IMR-90 (cell line): ENCODE data around the gene GABBR2. TPM values are rescaled to one million over a fixed set of nuclear protein-coding genes. Genes with fewer than 3 reads are reported as not detected.
"Not testable (repeated sequence)": the region's sequence is repeated elsewhere in the genome, so short reads cannot be mapped to it uniquely, and the experiment has no call there.

Source experiments
- ATAC-seq: fragments of 200-7000 bp; cut with Tn5 transposase; 2 replicates; pipeline ENCODE4 v1.9.1; 2020; ENCODE audit warnings: low read depth, mild to moderate bottlenecking, moderate library complexity
- BruUV-seq: library from RNA; stranded (reverse); fragments of 400-500 nt; replicated peaks from 2 replicates; lab custom pipeline; 2021; lab: Mats Ljungman, UMichigan
- CTCF ChIA-PET: fragments of 300-600 bp; formaldehyde crosslinking; extraction: SDS; loops from one replicate; lab custom pipeline; 2021; ENCODE audit warnings: antibody characterized with exemption; lab: Yijun Ruan, JAX
- POLR2A ChIA-PET: fragments of 300-600 bp; sonication (Branson Sonifier 250); formaldehyde crosslinking; loops from one replicate; lab custom pipeline; 2022; ENCODE audit warnings: antibody characterized with exemption; ENCODE audit not compliant: unreplicated experiment; lab: Charles Lee
- DNase-seq: peaks from one replicate; pipeline ENCODE4 v3.0.0; 2013
- H2AFZ ChIP-seq: replicated peaks from 2 replicates; pipeline ENCODE3; 2013; ENCODE audit warnings: low read length, mild to moderate bottlenecking; ENCODE audit not compliant: poor library complexity
- H2AK5ac ChIP-seq: 2 replicates; pipeline ENCODE4 v1.6.1; 2013; ENCODE audit warnings: low read depth, low read length, inconsistent platforms
- H2AK9ac ChIP-seq: replicated peaks from 2 replicates; pipeline ENCODE3; 2013; ENCODE audit warnings: mild to moderate bottlenecking, low read depth, low read length, moderate library complexity; ENCODE audit not compliant: poor library complexity
- H2BK120ac ChIP-seq: 2 replicates; pipeline ENCODE4 v1.6.1; 2013; ENCODE audit warnings: low read depth, low read length, inconsistent platforms
- H2BK15ac ChIP-seq: 3 replicates; pipeline ENCODE4 v1.6.1; 2013; ENCODE audit warnings: low read depth, low read length, inconsistent platforms
- H2BK20ac ChIP-seq: 2 replicates; pipeline ENCODE4 v1.6.1; 2013; ENCODE audit warnings: low read depth, mild to moderate bottlenecking, inconsistent platforms, low read length, moderate library complexity
- H2BK5ac ChIP-seq: 2 replicates; pipeline ENCODE4 v1.6.1; 2013; ENCODE audit warnings: mild to moderate bottlenecking, low read depth, low read length, inconsistent platforms; ENCODE audit not compliant: poor library complexity, severe bottlenecking
- H3K14ac ChIP-seq: replicated peaks from 2 replicates; pipeline ENCODE4 v1.6.1; 2013; ENCODE audit warnings: low read depth, low read length, inconsistent platforms
- H3K18ac ChIP-seq: 2 replicates; pipeline ENCODE4 v1.6.1; 2013; ENCODE audit warnings: low read depth, low read length, control low read depth
- H3K23ac ChIP-seq: 2 replicates; pipeline ENCODE4 v1.6.1; 2013; ENCODE audit warnings: low read depth, low read length, inconsistent platforms
- H3K27ac ChIP-seq: 2 replicates; pipeline ENCODE4 v1.5.1; 2013; ENCODE audit warnings: mild to moderate bottlenecking, control low read depth, low read length; ENCODE audit not compliant: insufficient read depth
- H3K27me3 ChIP-seq: 2 replicates; pipeline ENCODE4 v1.6.1; 2013; ENCODE audit warnings: low read length; ENCODE audit not compliant: control insufficient read depth, insufficient read depth
- H3K36me3 ChIP-seq: 2 replicates; pipeline ENCODE4 v1.6.1; 2013; ENCODE audit warnings: low read length, mixed read lengths; ENCODE audit not compliant: control insufficient read depth, insufficient read depth
- H3K4ac ChIP-seq: 2 replicates; pipeline ENCODE4 v1.6.1; 2013; ENCODE audit warnings: low read depth, low read length, inconsistent platforms
- H3K4me1 ChIP-seq: 2 replicates; pipeline ENCODE4 v1.6.1; 2013; ENCODE audit warnings: low read length, mixed read lengths; ENCODE audit not compliant: control insufficient read depth, insufficient read depth
- H3K4me2 ChIP-seq: 2 replicates; pipeline ENCODE4 v1.6.1; 2013; ENCODE audit warnings: low read depth, mild to moderate bottlenecking, control low read depth, low read length, moderate library complexity
- H3K4me3 ChIP-seq: 2 replicates; pipeline ENCODE4 v1.5.1; 2013; ENCODE audit warnings: low read depth, mild to moderate bottlenecking, control low read depth, low read length, moderate library complexity; ENCODE audit not compliant: insufficient read depth
- H3K56ac ChIP-seq: 2 replicates; pipeline ENCODE4 v1.6.1; 2013; ENCODE audit warnings: low read length, inconsistent platforms; ENCODE audit not compliant: insufficient read depth; ENCODE audit errors: extremely low read depth
- H3K79me1 ChIP-seq, 2 experiments: 2 replicates each; pipeline ENCODE4 v1.6.1; 2013; ENCODE audit warnings: low read length in 2 of 2, inconsistent platforms in 1 of 2, low read depth in 1 of 2
- H3K9ac ChIP-seq: 2 replicates; pipeline ENCODE4 v1.6.1; 2013; ENCODE audit warnings: low read depth, low read length, control low read depth
- H3K9me1 ChIP-seq: 2 replicates; pipeline ENCODE4 v1.6.1; 2013; ENCODE audit warnings: low read length, inconsistent platforms; ENCODE audit not compliant: insufficient read depth
- H3K9me3 ChIP-seq: 2 replicates; pipeline ENCODE4 v1.6.1; 2013; ENCODE audit warnings: low read length; ENCODE audit not compliant: control insufficient read depth, insufficient read depth
- H4K20me1 ChIP-seq: 2 replicates; pipeline ENCODE4 v1.6.1; 2013; ENCODE audit warnings: low read length, inconsistent platforms; ENCODE audit not compliant: insufficient read depth
- H4K5ac ChIP-seq: 2 replicates; pipeline ENCODE4 v1.6.1; 2013; ENCODE audit warnings: mild to moderate bottlenecking, low read depth, low read length, control low read depth
- H4K8ac ChIP-seq, 2 experiments: 2 replicates each; pipeline ENCODE4 v1.6.1; 2013; ENCODE audit warnings: low read depth in 2 of 2, low read length in 2 of 2, control low read depth in 1 of 2, inconsistent platforms in 1 of 2
- H4K91ac ChIP-seq: 2 replicates; pipeline ENCODE4 v1.6.1; 2013; ENCODE audit warnings: low read depth, low read length, inconsistent platforms; ENCODE audit not compliant: insufficient read depth
- ELK1 ChIP-seq: fragments of 150-350 bp; IDR thresholded peaks from 2 replicates; pipeline ENCODE4 v1.6.1; 2016; ENCODE audit warnings: low read depth, mild to moderate bottlenecking, low read length, moderate library complexity, borderline replicate concordance
- MXI1 ChIP-seq: IDR thresholded peaks from 2 replicates; pipeline ENCODE4 v1.6.1; 2012; ENCODE audit warnings: low read depth, mild to moderate bottlenecking, low read length, moderate library complexity, borderline replicate concordance
- NFE2L2 ChIP-seq: fragments of 150-350 bp; IDR thresholded peaks from 2 replicates; pipeline ENCODE4 v1.6.1; 2016; ENCODE audit warnings: low read depth, mild to moderate bottlenecking, low read length
- RAD21 ChIP-seq: IDR thresholded peaks from 2 replicates; pipeline ENCODE4 v1.6.1; 2012; ENCODE audit warnings: low read length, improper control_type of control experiment
- WGBS, 2 experiments: methylation state at CpG; one replicate each; pipeline versions ENCODE4 v1.1.5 to v1.1.7; 2013; ENCODE audit warnings: missing lambda C conversion rate in 2 of 2; ENCODE audit not compliant: insufficient read length in 1 of 2; ENCODE audit errors: extremely low coverage in 2 of 2; 5-methylcytosine and 5-hydroxymethylcytosine counted together
- dilution Hi-C: fragments of 300-500 bp; cut with HindIII; formaldehyde crosslinking; loops from one replicate; pipeline ENCODE4 v1.14.3; 2018; ENCODE audit warnings: low sequenced_read_pairs; ENCODE audit not compliant: unreplicated experiment
- in situ Hi-C: fragments of 300-500 bp; cut with MboI; formaldehyde crosslinking; loops from 3 replicates; pipeline ENCODE4 v1.14.3; 2019; ENCODE audit warnings: low sequenced_read_pairs, inconsistent platforms, mixed read lengths
- intact Hi-C: fragments of 100-400 bp; cut with micrococcal nuclease; formaldehyde crosslinking; loops from 2 replicates; pipeline ENCODE4 v1.10.0; 2022
- polyA plus RNA-seq, 3 experiments: library from polyadenylated mRNA; depleted of rRNA; stranded (reverse); fragments of >200 nt; gene quantifications; 2 replicates each; pipeline ENCODE4 v1.2.3, GENCODE V29; 2012; ENCODE audit warnings: low replicate concordance in 1 of 3
- total RNA-seq: library from RNA; depleted of rRNA; stranded (reverse); fragments of >200 nt; gene quantifications from 2 replicates; pipeline ENCODE4 v1.2.3, GENCODE V29; 2012

The GABBR2 gene
- total and polyA plus RNA-seq, 2 of the 4 experiments (the other 2 are of a cell fraction) = 14.2 to 20.3 TPM

- Histone ChIP-seq H3K4me2 (no peak overlapping the region), H2BK20ac (no peak overlapping the region), H3K9me1 (peaks cover 4% of the 10 kb centered on the region; the same call in 1 of the 2 replicates), H4K20me1 (no peaks in the 10 kb centered on the region), H2AFZ (no peak overlapping the region), H3K4ac (no peak overlapping the region), H2AK5ac (no peak overlapping the region), H2BK120ac (no peak overlapping the region), H4K5ac (no peak overlapping the region), H2BK5ac (no peak overlapping the region), H3K27me3 (no peaks in the 10 kb centered on the region; the same call in 1 of the 2 replicates), H3K56ac (no peak overlapping the region), H3K4me3 (no peak overlapping the region), H3K36me3 (no peaks in the 10 kb centered on the region; the same call in 1 of the 2 replicates), H3K79me1 (peaks cover 0 to 35% of the 10 kb centered on the region in 2 experiments; a peak in 2 of 4 replicates), H3K18ac (no peak overlapping the region), H3K14ac (no peak overlapping the region), H3K9ac (no peak overlapping the region), H2BK15ac (no peak overlapping the region), H2AK9ac (peak overlapping the region; percentile 70), H3K23ac (no peak overlapping the region), H3K27ac (no peak overlapping the region), H4K8ac (no peak overlapping the region), H3K4me1 (peaks cover 2% of the 10 kb centered on the region; the same call in 1 of the 2 replicates), H4K91ac (no peak overlapping the region), H3K9me3 (no peaks in the 10 kb centered on the region)
- DNase-seq (no peak), ATAC-seq (no peak)
- intact Hi-C loops = no loop called here
- TF ChIP-seq MXI1 = no peak
- no peak for TF ChIP-seq RAD21
- no peak for TF ChIP-seq ELK1
- no peak for TF ChIP-seq NFE2L2
- CTCF ChIA-PET = no interaction called here
- in situ Hi-C loops = no loop called here
- 100% methylated on average over 1 of the region's 4 CpGs; no CpG with 5 or more reads in 1 of the 2 experiments for WGBS, 2 experiments
- POLR2A ChIA-PET = no interaction called here
- dilution Hi-C loops = no loop called here
- no TSS peak for BruUV-seq
Measured at GRCh38 chr9:98589102-98589501, 119.6 kb downstream of the GABBR2 start.

GRCh38 chr9:98584853-98585438 lies 123.8 kb downstream of the GABBR2 start:
- intact Hi-C loops, H2BK5ac ChIP-seq, H3K4me2 ChIP-seq, dilution Hi-C loops, H3K23ac ChIP-seq, H3K9ac ChIP-seq, H3K36me3 ChIP-seq, POLR2A ChIA-PET, H3K4me3 ChIP-seq, H3K9me3 ChIP-seq, H2AK9ac ChIP-seq, in situ Hi-C loops, H3K27me3 ChIP-seq, H4K91ac ChIP-seq, H2BK20ac ChIP-seq, DNase-seq, H3K14ac ChIP-seq, H2AFZ ChIP-seq, H3K4me1 ChIP-seq, H2AK5ac ChIP-seq, H3K18ac ChIP-seq, H3K56ac ChIP-seq, BruUV-seq, H4K8ac ChIP-seq, H4K5ac ChIP-seq, H4K20me1 ChIP-seq, H2BK120ac ChIP-seq, H3K4ac ChIP-seq, H3K27ac ChIP-seq, H3K9me1 ChIP-seq, ATAC-seq, H2BK15ac ChIP-seq: not testable (repeated sequence)
- peaks cover 0 to 27% of the 10 kb centered on the region in 2 experiments; a peak in 2 of 4 replicates for H3K79me1 ChIP-seq
- 60% methylated on average over 3 of the region's 10 CpGs; no CpG with 5 or more reads in 1 of the 2 experiments for WGBS, 2 experiments
- CTCF ChIA-PET = interaction anchor here (1.5 kb wide), 1 partner anchor 62 kb away, joined by 4 read pairs; no protein-coding TSS in a partner anchor
